GM12875 (cell line): ENCODE data around the gene SAMD9L.
A peak's percentile ranks its signal among the peaks of the same experiment; 100 is the strongest.
"Not testable (repeated sequence)": the region's sequence is repeated elsewhere in the genome, so short reads cannot be mapped to it uniquely, and the experiment has no call there.

Source experiments
- H3K4me3 ChIP-seq: one replicate; pipeline ENCODE4 v1.5.1; 2011; ENCODE audit warnings: low read depth, low read length, control low read depth
- CTCF ChIP-seq: IDR thresholded peaks from 2 replicates; pipeline ENCODE4 v1.5.1; 2011; ENCODE audit warnings: low read depth, mild to moderate bottlenecking, control low read depth, inconsistent platforms, low read length, moderate library complexity, borderline replicate concordance; ENCODE audit not compliant: insufficient read depth

SAMD9L gene

GRCh38 chr7:93132216-93132615 lies 16.0 kb downstream of the SAMD9L start:
- no peak for TF ChIP-seq CTCF
- H3K4me3 ChIP-seq: no peak overlapping the region

- H3K4me3 ChIP-seq: not testable (repeated sequence)
These were observed 21.2 kb downstream of the SAMD9L start for GRCh38 chr7:93126954-93127353.

- not testable (repeated sequence) for H3K4me3 ChIP-seq
These were observed 24.7 kb downstream of the SAMD9L start for GRCh38 chr7:93123532-93123931.

GRCh38 chr7:93120592-93121549 lies 27.3 kb downstream of the SAMD9L start:
- TF ChIP-seq CTCF: no peak
- H3K4me3 ChIP-seq: no peak overlapping the region

GRCh38 chr7:93119191-93119905 lies 28.8 kb downstream of the SAMD9L start:
- TF ChIP-seq CTCF: no peak
- H3K4me3 ChIP-seq: no peak overlapping the region

GRCh38 chr7:93117852-93118530 lies 30.2 kb downstream of the SAMD9L start, which contains the start of gene SAMD9:
Gene SAMD9, minus strand, starts transcription at chr7:93117979. Its CDS starts 11,882 bp downstream, at chr7:93106097.
- H3K4me3 ChIP-seq: peak within 1 kb of the TSS; percentile 49
- TF ChIP-seq CTCF: no peak

- TF ChIP-seq CTCF: no peak
These were observed 30.9 kb downstream of the SAMD9L start for GRCh38 chr7:93117327-93117726.

More at GRCh38 chr7:93117327-93117726, 30.9 kb downstream of the SAMD9L start:
- H3K4me3 ChIP-seq: peak overlapping the region; percentile 49
